GM18858 (cell line): ENCODE data around the gene MAP7.

ENCODE experiments used
- ATAC-seq: cut with Tn5 transposase; IDR thresholded peaks from one replicate; pipeline ENCODE4 v1.9.1; 2021; ENCODE audit not compliant: unreplicated experiment

The MAP7 gene

GRCh38 chr6:136534268-136534667 lies 16.0 kb downstream of the MAP7 start:
- ATAC-seq, result no peak

GRCh38 chr6:136533487-136533886 lies 16.7 kb downstream of the MAP7 start:
- ATAC-seq, result no peak

- ATAC-seq, result no peak
Observed at GRCh38 chr6:136532030-136532429, 18.2 kb downstream of the MAP7 start.

- no peak for ATAC-seq
Observed at GRCh38 chr6:136529710-136530109, 20.5 kb downstream of the MAP7 start.

DNA sequence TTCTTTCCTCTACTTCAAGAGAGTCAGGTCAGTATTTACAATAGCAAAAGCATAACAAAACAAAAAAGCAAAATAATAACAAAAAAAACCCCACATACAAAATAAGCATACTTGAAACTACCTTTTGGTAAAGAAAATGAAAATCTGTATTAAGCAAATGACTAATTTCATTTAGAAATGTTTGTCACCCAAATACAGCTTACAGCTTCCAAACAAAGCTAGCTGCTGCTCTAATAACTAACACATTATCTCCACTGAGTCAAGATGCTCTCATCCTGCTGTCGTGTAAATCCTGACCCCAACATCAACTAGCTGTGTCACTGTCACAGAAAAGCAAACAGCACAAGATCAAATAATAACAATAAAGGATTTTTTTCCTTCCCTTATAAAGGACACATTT lies 21.7 kb downstream of the MAP7 start:
- no peak for ATAC-seq

GRCh38 chr6:136527831-136528230 lies 22.4 kb downstream of the MAP7 start:
- no peak for ATAC-seq

GRCh38 chr6:136526937-136527336 lies 23.3 kb downstream of the MAP7 start:
- no peak for ATAC-seq

DNA sequence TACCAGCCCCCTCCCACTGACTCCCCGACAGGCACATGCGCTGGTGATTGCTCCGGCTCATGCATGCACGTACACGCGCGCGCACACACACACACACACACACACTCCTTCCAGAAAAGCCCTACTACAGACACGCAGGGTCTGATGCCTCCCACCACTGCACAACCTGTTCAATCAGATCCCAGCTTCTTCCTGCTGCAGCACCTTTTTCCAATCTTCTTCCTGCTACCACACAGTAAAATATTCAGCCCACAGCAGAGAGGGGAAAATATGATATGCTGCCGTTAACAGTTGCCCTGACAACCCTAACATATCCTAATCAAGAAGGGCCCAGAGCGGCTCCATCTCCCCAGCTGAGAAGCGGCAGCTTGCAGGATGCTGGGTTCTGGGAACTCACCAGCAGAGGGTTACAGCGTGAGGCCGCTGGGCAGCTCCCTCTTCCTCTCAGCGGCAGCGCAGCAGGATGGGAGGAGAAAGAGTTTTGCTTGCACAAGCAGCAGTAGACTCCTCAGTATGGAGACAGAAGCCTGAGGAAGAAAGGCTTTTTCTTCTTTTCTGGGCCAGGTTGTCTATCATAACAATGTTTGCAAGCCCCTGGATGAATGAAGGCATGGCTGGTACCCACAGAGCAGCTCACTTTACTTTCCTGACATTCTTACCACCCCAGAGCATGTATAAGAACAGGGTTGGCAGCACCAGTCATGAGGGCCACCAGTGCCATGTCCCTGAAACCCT lies 23.9 kb downstream of the MAP7 start:
- ATAC-seq, result no peak

DNA sequence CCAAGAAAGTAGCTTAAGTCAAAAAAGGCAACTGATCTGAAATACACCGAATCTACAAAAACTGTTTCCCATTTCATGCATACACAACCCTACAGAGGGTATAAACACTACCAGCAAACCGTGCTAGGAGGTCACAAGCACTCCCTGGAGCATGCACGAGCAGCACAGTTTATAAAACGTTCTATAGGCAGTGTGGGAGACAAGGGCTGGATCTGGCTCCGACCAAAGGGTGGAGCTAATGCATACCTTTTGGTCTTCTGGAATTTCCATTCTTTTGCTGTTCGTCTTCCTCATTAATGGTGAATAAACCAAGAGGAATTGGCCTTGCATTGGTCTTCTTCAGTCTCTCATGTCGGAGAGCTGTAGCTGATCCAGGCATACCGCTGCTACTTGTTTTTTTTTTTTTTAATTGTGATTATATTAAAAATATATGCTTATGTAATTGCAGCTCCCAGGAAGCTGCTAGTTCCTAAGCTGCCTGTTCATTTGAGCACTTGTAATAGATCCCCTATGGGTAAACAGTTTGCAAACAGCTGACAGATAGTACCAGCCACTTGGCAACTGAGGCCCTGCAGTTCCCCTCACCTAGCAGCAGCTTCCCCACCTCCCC lies 24.5 kb downstream of the MAP7 start:
- ATAC-seq, result no peak

DNA sequence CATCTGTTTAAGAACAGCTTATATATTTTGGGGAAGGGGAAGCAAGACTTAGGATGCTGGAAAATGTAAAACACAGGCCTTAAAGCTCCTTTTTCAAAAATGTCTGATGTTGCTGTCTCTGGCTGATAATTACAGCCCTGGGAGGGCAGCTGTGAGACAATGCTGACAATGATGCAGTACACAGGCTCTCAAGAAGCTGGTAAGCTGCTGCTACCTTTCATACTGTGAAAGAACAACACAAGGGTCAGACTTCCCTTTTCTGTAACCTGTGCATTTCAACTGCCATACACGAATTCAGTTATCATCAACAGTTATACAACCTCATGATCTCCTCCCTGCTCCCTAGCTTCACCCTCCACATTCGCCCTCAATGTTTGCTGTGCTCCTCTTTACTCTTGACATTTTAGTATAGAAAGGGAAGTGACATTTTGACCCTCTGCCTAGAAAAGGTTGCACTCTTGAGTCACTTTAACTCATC lies 25.2 kb downstream of the MAP7 start:
- ATAC-seq, result no peak

GRCh38 chr6:136524339-136524935 lies 25.8 kb downstream of the MAP7 start:
- no peak for ATAC-seq

DNA sequence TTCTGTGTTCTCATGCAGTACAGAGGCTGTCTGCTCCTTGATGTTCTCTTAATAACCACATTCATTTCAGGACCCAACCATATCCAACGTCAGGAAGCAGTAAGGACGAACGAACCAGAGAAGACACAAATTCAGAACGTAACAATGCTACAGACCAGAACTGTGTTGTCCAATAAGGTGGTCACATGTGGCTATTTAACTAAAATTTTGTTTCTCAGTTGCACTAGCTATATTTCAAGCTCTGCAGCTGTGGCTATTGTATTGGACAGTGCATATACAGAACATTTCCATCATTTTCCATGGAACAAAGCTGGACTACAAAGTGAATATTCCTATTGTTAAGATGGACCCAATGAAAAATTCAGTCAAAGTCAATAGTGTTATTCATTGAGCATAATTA lies 27.0 kb downstream of the MAP7 start:
- ATAC-seq, result no peak

- no peak for ATAC-seq
Observed at GRCh38 chr6:136522636-136523035, 27.6 kb downstream of the MAP7 start.

DNA sequence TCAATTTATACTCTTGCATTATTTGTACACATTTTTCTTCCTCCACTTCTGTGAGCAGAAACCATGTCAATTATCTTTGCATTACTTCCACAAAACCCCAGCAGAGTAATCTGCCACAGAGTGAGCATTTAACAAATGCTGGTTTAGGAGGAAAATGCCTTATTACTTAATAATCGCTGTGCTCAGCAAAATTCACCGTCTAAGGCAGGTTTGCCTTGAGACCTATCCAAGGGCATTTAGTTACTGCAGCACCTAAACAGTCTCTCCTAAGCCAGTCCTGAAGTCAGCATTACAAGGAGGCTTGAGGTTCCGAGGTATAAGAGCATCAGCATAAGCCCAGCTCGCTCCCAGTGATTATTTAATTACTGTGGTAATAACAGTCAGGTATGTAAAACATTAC lies 28.3 kb downstream of the MAP7 start:
- no peak for ATAC-seq

DNA sequence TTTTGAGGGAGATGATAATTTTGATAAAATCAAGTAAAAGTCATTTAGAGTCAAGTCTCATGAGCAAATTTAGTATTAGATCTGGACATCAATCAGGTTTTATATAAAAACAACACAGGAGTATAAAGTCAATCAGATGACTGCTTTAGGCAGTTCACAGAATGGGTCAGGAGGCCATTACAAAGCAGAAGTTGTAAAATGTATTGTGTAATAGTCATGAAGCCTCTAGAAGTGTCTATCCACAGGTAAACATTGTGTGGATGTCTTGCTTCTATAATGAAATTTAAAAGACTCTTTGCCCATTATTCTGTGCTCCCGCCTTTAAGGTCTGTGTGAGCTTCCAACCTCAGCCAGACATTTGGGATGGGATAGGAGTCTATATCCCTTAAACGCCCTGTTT lies 28.8 kb downstream of the MAP7 start:
- ATAC-seq, result no peak

- no peak for ATAC-seq
Observed at GRCh38 chr6:136520517-136520916, 29.7 kb downstream of the MAP7 start.

GRCh38 chr6:136517582-136517981 lies 32.6 kb downstream of the MAP7 start:
- ATAC-seq, result no peak

DNA sequence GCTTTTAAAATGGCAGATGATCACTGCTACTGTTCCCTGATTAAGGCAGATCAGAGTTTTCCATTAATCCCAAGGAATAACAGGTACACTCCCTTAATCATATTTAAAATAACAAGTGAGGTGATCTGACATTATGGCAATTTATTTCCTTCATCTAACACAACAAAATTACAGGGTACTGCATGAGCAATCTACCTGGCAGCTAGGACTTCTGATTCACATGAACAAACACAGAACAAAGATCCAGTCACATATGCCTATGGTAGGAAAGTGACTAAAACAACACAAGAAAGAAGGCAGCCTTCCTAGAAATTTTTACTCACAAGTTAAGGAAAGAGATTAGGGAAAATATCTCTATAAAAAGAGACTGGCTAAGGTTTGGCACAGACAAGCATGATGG lies 33.2 kb downstream of the MAP7 start:
- ATAC-seq, result no peak

DNA sequence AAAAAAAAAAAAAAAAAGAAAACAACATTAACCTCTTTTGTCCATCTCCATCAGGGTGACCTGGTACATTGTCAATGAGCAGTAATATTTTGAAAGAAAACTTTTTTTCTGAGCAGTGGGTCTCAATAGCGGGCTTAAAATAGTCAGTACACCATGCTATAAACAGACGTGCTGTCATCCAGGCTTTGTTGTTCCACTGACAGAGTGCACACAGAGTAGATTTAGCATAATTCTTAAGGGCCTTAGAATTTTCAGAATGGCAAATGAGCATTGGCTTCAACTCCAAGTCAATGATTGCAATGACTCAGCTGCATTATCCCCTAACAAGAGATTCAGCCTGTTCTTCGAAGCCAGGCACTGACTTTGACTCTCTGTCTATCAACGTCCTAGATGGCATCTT lies 35.6 kb downstream of the MAP7 start:
- ATAC-seq, result no peak

DNA sequence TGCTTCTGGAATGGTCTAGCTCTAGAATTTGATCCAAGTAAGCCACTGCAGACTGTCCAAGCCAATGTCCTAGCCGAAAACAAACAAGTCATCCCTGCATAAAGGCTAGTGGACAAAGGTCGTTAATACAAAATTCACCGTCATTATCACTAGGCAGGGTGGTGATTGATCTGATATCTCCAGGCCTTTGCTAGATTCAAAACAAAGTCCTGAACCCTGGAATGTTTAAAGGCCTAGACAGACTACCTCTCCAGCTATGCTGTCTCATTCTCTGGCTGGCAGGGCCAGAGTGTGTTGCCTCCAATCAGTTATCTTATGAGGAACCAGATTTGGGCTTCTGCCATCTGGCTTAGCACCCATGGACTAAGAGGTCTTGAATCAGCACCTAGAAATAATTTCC lies 38.3 kb downstream of the MAP7 start:
- no peak for ATAC-seq

DNA sequence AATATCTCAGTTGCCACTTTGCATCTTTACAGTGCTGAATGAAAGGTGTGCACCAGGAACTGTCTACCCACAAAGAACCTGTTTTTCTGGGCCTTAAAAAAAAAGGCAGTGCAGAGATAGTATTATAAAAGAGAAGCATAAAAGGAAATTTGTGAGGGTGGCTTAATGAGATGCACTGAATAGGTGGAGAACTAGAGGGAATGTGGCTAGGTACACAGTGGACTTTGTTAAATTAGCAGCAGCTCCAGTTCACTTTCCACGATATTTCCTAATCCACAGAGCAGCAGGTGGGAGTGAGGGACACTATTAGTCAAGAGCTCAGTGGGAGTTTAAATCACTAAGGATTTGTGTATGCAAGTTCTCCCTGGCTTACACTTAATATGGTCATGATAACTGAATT lies 38.8 kb downstream of the MAP7 start:
- ATAC-seq, result no peak

GRCh38 chr6:136510782-136511181 lies 39.4 kb downstream of the MAP7 start:
- no peak for ATAC-seq
